ENCODE measurements around the gene SNRPD3.
"Not testable (repeated sequence)": the region's sequence is repeated elsewhere in the genome, so short reads cannot be mapped to it uniquely, and the experiment has no call there.

SNRPD3 gene

GRCh38 chr22:24521791-24522245, 34.0 kb upstream of the SNRPD3 start:
- TF ChIP-seq CTCF (IDR thresholded peaks at IDR 0.05): peak; percentile 14
- DNase-seq (ENCODE audit: low spot score): no peak
- no peak overlapping the region for H3K27ac ChIP-seq
- no peak overlapping the region for H3K4me3 ChIP-seq

GRCh38 chr22:24523873-24524272, 31.9 kb upstream of the SNRPD3 start:
- no peak for TF ChIP-seq CTCF (IDR thresholded peaks at IDR 0.05)
- Histone ChIP-seq H3K4me3 (no peak overlapping the region), H3K27ac (peak overlapping the region; percentile 15 to 82)
- no peak for DNase-seq (ENCODE audit: low spot score)

- DNase-seq (ENCODE audit: low spot score): no peak
- Histone ChIP-seq H3K4me3 (no peak overlapping the region), H3K27ac (peak overlapping the region in 1 of 2 donors; percentile 82)
- peak; percentile 78 for TF ChIP-seq CTCF (IDR thresholded peaks at IDR 0.05)
Measured at GRCh38 chr22:24525416-24526037, 30.3 kb upstream of the SNRPD3 start.

GRCh38 chr22:24526191-24526590, 29.6 kb upstream of the SNRPD3 start:
- no peak for TF ChIP-seq CTCF (IDR thresholded peaks at IDR 0.05)
- no peak for DNase-seq (ENCODE audit: low spot score)
- H3K4me3 ChIP-seq: no peak overlapping the region
- H3K27ac ChIP-seq: no peak overlapping the region

- DNase-seq (ENCODE audit: low spot score): no peak
- Histone ChIP-seq H3K4me3 (no peak overlapping the region), H3K27ac (no peak overlapping the region)
- no peak for TF ChIP-seq CTCF (IDR thresholded peaks at IDR 0.05)
Measured at GRCh38 chr22:24529898-24530297, 25.9 kb upstream of the SNRPD3 start.

- H3K4me3 ChIP-seq; DNase-seq (ENCODE audit: low spot score); H3K27ac ChIP-seq: not testable (repeated sequence)
Measured at GRCh38 chr22:24530968-24531367, 24.8 kb upstream of the SNRPD3 start.

GRCh38 chr22:24532075-24532474, 23.7 kb upstream of the SNRPD3 start:
- H3K27ac ChIP-seq: no peak overlapping the region
- TF ChIP-seq CTCF (IDR thresholded peaks at IDR 0.05): no peak
- no peak for DNase-seq (ENCODE audit: low spot score)
- H3K4me3 ChIP-seq: no peak overlapping the region
